WTC11 (cell line): ENCODE results near the gene EBI3. TPM values are rescaled to one million over a fixed set of nuclear protein-coding genes. Genes with fewer than 3 reads are reported as not detected.

Experiments used
- ATAC-seq: fragments of 200-7000 bp; cut with Tn5 transposase; 2 replicates; pipeline ENCODE4 v1.10.0; 2021; ENCODE audit warnings: mild to moderate bottlenecking, moderate library complexity
- CTCF ChIA-PET: fragments of 300-600 bp; sonication (Branson Sonifier 250); formaldehyde crosslinking; loops from one replicate; lab custom pipeline; 2021; ENCODE audit warnings: antibody characterized with exemption; lab: Charles Lee
- POLR2A ChIA-PET: fragments of 350-600 bp; sonication (Branson Sonifier 250); formaldehyde crosslinking; loops from one replicate; lab custom pipeline; 2021; ENCODE audit warnings: antibody characterized with exemption; lab: Charles Lee
- DNase-seq: peaks from one replicate; pipeline ENCODE4 v3.0.0; 2021; ENCODE audit warnings: low spot score
- H3K27ac Mint-ChIP-seq: 2 replicates; pipeline ENCODE4 v1.8.0; 2021; ENCODE audit warnings: mixed read lengths
- H3K27me3 Mint-ChIP-seq: 2 replicates; pipeline ENCODE4 v1.8.0; 2021; ENCODE audit warnings: low read depth, mild to moderate bottlenecking, moderate library complexity, mixed read lengths
- H3K36me3 Mint-ChIP-seq: 2 replicates; pipeline ENCODE4 v1.8.0; 2021; ENCODE audit warnings: mixed read lengths
- H3K4me1 Mint-ChIP-seq: 2 replicates; pipeline ENCODE4 v1.8.0; 2022; ENCODE audit warnings: mixed read lengths
- H3K4me3 Mint-ChIP-seq: 2 replicates; pipeline ENCODE4 v1.8.0; 2021; ENCODE audit warnings: mild to moderate bottlenecking, moderate library complexity, mixed read lengths
- H3K9me3 Mint-ChIP-seq: 2 replicates; pipeline ENCODE4 v1.8.0; 2021; ENCODE audit warnings: mixed read lengths
- CBFB ChIP-seq: sonication (generic); formaldehyde crosslinking; IDR thresholded peaks from 2 replicates; pipeline ENCODE4 v1.8.1; 2022; ENCODE audit warnings: mild to moderate bottlenecking, low read depth, missing genetic modification reagents
- CREM ChIP-seq: sonication (generic); formaldehyde crosslinking; IDR thresholded peaks from 2 replicates; pipeline ENCODE4 v1.8.1; 2022; ENCODE audit warnings: mild to moderate bottlenecking, missing genetic modification reagents, moderate library complexity
- E2F5 ChIP-seq: sonication (generic); formaldehyde crosslinking; IDR thresholded peaks from 2 replicates; pipeline ENCODE4 v1.8.1; 2022; ENCODE audit warnings: mild to moderate bottlenecking, moderate library complexity, missing genetic modification reagents
- ELF4 ChIP-seq: sonication (generic); formaldehyde crosslinking; IDR thresholded peaks from 2 replicates; pipeline ENCODE4 v1.8.1; 2022; ENCODE audit warnings: low read depth, mild to moderate bottlenecking, moderate library complexity, missing genetic modification reagents
- FOXK1 ChIP-seq: sonication (generic); formaldehyde crosslinking; IDR thresholded peaks from 2 replicates; pipeline ENCODE4 v1.8.0; 2022; ENCODE audit warnings: mild to moderate bottlenecking, moderate library complexity, missing genetic modification reagents
- GRHL2 ChIP-seq: fragments of 250-450 bp; sonication (Bioruptor Pico); IDR thresholded peaks from 2 replicates; pipeline ENCODE4 v1.8.0; 2022; ENCODE audit warnings: mild to moderate bottlenecking, moderate library complexity; ENCODE audit not compliant: insufficient replicate concordance, severe bottlenecking
- HMGA2 ChIP-seq: fragments of 250-450 bp; sonication (Bioruptor Pico); IDR thresholded peaks from 2 replicates; pipeline ENCODE4 v1.4.0; 2021; ENCODE audit warnings: mild to moderate bottlenecking, moderate library complexity
- NFYB ChIP-seq: sonication (generic); formaldehyde crosslinking; conservative IDR thresholded peaks from 2 replicates; pipeline ENCODE4 v1.8.0; 2022; ENCODE audit warnings: low read depth, missing genetic modification reagents
- NR1H2 ChIP-seq: sonication (generic); formaldehyde crosslinking; IDR thresholded peaks from 2 replicates; pipeline ENCODE4 v1.9.0; 2021; ENCODE audit warnings: mild to moderate bottlenecking, moderate library complexity, missing genetic modification reagents
- RELA ChIP-seq: sonication (generic); formaldehyde crosslinking; IDR thresholded peaks from 2 replicates; pipeline ENCODE4 v1.8.1; 2022; ENCODE audit warnings: missing genetic modification reagents, mild to moderate bottlenecking, borderline replicate concordance
- RORB ChIP-seq: fragments of 250-450 bp; sonication (Bioruptor Pico); IDR thresholded peaks from 2 replicates; pipeline ENCODE4 v1.9.0; 2021; ENCODE audit warnings: mild to moderate bottlenecking
- SOX15 ChIP-seq: fragments of 250-450 bp; sonication (Bioruptor Pico); IDR thresholded peaks from 2 replicates; pipeline ENCODE4 v1.9.0; 2021; ENCODE audit warnings: mild to moderate bottlenecking
- TCF7 ChIP-seq: sonication (generic); formaldehyde crosslinking; IDR thresholded peaks from 2 replicates; pipeline ENCODE4 v1.8.0; 2022; ENCODE audit warnings: mild to moderate bottlenecking, low read depth, missing genetic modification reagents, moderate library complexity
- USF1 ChIP-seq: sonication (generic); formaldehyde crosslinking; IDR thresholded peaks from 2 replicates; pipeline ENCODE4 v1.8.0; 2022; ENCODE audit warnings: mild to moderate bottlenecking, missing genetic modification reagents
- ZNF416 ChIP-seq: fragments of 250-450 bp; sonication (Bioruptor Pico); IDR thresholded peaks from 2 replicates; pipeline ENCODE4 v1.9.0; 2021; ENCODE audit warnings: mild to moderate bottlenecking, inconsistent platforms
- total RNA-seq: library from RNA; stranded (reverse); gene quantifications from 3 replicates; pipeline ENCODE4 v1.2.3, GENCODE V29; 2021
- TF ChIP-seq, protein P1 (sequence below): sonication (generic); formaldehyde crosslinking; IDR thresholded peaks from 2 replicates; pipeline ENCODE4 v1.8.1; 2023; ENCODE audit warnings: mild to moderate bottlenecking, missing genetic modification reagents, moderate library complexity
- TF ChIP-seq, protein P2 (sequence below): sonication (generic); formaldehyde crosslinking; conservative IDR thresholded peaks from 2 replicates; pipeline ENCODE4 v1.8.1; 2023; ENCODE audit warnings: mild to moderate bottlenecking, low read depth, missing genetic modification reagents, moderate library complexity
- TF ChIP-seq, protein P3 (sequence below): sonication (generic); formaldehyde crosslinking; IDR thresholded peaks from 2 replicates; pipeline ENCODE4 v1.8.1; 2022; ENCODE audit warnings: low read depth, mild to moderate bottlenecking, moderate library complexity, missing genetic modification reagents, borderline replicate concordance
- TF ChIP-seq, protein P4 (sequence below): fragments of 250-450 bp; sonication (Bioruptor Pico); conservative IDR thresholded peaks from 2 replicates; pipeline ENCODE4 v1.9.0; 2021; ENCODE audit warnings: mild to moderate bottlenecking
- TF ChIP-seq, protein P5 (sequence below): sonication (generic); formaldehyde crosslinking; IDR thresholded peaks from 2 replicates; pipeline ENCODE4 v1.8.0; 2022; ENCODE audit warnings: missing genetic modification reagents

The EBI3 gene
- total RNA-seq, 1 experiment from 2014 or later: 0.81 TPM

- ATAC-seq: no peak
- peaks cover 3% of the 10 kb centered on the region; the same call in 1 of the 2 replicates for H3K4me1 Mint-ChIP-seq
Observed at GRCh38 chr19:4213116-4213515, 16.2 kb upstream of the EBI3 start.

DNA sequence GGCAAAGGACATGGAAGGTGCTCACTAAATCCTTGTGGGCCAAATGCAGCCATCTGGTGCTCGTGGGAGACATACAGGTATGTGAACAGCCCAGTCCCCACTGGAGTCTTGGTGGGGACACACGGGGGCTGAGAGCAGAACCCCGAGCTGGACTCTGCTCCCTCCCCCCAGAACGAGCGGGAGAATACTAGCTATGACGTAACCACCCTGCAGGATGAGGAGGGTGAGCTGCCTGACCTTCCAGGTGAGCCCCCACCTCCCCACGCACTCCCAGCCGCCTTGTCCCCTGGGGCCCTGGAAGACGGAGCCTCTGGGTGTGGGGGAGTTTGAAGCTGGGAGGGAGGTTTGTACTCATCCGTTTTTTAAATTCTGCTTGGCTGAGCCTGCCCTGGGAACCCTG is 13.5 kb upstream of the EBI3 start:
- H3K27ac Mint-ChIP-seq: no peak overlapping the region
- no peaks in the 10 kb centered on the region for H3K27me3 Mint-ChIP-seq
- CTCF ChIA-PET: no interaction called here
- peaks cover 7% of the 10 kb centered on the region for H3K36me3 Mint-ChIP-seq
- no peak for DNase-seq
- no peak overlapping the region for H3K4me3 Mint-ChIP-seq
- H3K4me1 Mint-ChIP-seq: no peaks in the 10 kb centered on the region
- H3K9me3 Mint-ChIP-seq: peaks cover 8% of the 10 kb centered on the region
- ATAC-seq: no peak
- POLR2A ChIA-PET: no interaction called here
- no peak for TF ChIP-seq RELA (CRISPR knock-in tag)
- no peak for TF ChIP-seq RORB (CRISPR knock-in tag)
- no peak for TF ChIP-seq TCF7 (CRISPR knock-in tag)
- no peak for TF ChIP-seq CREM (CRISPR knock-in tag)
- no peak for TF ChIP-seq ELF4 (CRISPR knock-in tag)
- TF ChIP-seq HMGA2 (CRISPR knock-in tag): no peak
- TF ChIP-seq, protein P1, sequence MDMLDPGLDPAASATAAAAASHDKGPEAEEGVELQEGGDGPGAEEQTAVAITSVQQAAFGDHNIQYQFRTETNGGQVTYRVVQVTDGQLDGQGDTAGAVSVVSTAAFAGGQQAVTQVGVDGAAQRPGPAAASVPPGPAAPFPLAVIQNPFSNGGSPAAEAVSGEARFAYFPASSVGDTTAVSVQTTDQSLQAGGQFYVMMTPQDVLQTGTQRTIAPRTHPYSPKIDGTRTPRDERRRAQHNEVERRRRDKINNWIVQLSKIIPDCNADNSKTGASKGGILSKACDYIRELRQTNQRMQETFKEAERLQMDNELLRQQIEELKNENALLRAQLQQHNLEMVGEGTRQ (CRISPR knock-in tag): no peak
- TF ChIP-seq, protein P2, sequence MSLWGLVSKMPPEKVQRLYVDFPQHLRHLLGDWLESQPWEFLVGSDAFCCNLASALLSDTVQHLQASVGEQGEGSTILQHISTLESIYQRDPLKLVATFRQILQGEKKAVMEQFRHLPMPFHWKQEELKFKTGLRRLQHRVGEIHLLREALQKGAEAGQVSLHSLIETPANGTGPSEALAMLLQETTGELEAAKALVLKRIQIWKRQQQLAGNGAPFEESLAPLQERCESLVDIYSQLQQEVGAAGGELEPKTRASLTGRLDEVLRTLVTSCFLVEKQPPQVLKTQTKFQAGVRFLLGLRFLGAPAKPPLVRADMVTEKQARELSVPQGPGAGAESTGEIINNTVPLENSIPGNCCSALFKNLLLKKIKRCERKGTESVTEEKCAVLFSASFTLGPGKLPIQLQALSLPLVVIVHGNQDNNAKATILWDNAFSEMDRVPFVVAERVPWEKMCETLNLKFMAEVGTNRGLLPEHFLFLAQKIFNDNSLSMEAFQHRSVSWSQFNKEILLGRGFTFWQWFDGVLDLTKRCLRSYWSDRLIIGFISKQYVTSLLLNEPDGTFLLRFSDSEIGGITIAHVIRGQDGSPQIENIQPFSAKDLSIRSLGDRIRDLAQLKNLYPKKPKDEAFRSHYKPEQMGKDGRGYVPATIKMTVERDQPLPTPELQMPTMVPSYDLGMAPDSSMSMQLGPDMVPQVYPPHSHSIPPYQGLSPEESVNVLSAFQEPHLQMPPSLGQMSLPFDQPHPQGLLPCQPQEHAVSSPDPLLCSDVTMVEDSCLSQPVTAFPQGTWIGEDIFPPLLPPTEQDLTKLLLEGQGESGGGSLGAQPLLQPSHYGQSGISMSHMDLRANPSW (CRISPR knock-in tag): no peak
- no peak for TF ChIP-seq CBFB (CRISPR knock-in tag)
- no peak for TF ChIP-seq GRHL2 (CRISPR knock-in tag)
- no peak for TF ChIP-seq NR1H2 (CRISPR knock-in tag)
- TF ChIP-seq, protein P3, sequence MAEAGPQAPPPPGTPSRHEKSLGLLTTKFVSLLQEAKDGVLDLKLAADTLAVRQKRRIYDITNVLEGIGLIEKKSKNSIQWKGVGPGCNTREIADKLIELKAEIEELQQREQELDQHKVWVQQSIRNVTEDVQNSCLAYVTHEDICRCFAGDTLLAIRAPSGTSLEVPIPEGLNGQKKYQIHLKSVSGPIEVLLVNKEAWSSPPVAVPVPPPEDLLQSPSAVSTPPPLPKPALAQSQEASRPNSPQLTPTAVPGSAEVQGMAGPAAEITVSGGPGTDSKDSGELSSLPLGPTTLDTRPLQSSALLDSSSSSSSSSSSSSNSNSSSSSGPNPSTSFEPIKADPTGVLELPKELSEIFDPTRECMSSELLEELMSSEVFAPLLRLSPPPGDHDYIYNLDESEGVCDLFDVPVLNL (CRISPR knock-in tag): no peak
- TF ChIP-seq NFYB (CRISPR knock-in tag): no peak
- no peak for TF ChIP-seq SOX15 (CRISPR knock-in tag)
- no peak for TF ChIP-seq E2F5 (CRISPR knock-in tag)

More at GRCh38 chr19:4213116-4213515, 16.2 kb upstream of the EBI3 start:
- H3K27me3 Mint-ChIP-seq: no peaks in the 10 kb centered on the region
- H3K27ac Mint-ChIP-seq: no peak overlapping the region
- no peak for DNase-seq
- no peak overlapping the region for H3K4me3 Mint-ChIP-seq
- TF ChIP-seq, protein P4, sequence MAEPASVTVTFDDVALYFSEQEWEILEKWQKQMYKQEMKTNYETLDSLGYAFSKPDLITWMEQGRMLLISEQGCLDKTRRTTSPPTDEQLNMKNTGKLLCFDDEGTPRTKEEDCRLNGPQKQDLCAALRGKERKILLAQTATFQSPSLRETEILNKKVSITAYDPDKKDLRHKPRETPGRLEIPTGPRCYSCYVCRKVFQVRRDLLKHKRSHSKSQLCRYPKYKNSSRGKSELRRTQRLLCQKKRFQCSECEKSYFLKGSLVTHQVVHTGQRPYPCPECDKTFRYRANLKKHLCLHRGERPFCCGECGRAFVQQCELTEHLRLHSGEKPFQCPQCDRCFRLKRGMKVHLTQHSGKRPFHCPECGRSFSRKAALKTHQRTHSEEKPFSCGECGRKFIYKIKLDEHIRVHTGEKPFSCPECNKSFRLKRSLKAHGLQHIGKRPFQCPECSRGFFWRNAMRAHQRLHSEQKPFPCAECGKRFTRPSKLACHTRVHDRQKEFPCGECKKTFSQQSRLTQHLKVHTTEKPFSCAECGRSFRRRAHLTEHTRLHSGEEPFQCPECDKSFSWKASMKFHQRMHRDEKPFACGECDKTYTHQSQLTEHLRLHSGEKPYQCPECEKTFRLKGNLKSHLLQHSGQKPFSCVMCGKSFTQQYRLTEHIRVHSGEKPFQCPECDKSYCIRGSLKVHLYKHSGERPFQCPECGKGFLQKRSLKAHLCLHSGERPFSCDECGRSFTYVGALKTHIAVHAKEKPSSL (CRISPR knock-in tag): no peak
- TF ChIP-seq ZNF416 (CRISPR knock-in tag) (no peak), USF1 (CRISPR knock-in tag) (no peak), FOXK1 (CRISPR knock-in tag) (no peak)
- TF ChIP-seq, protein P5, sequence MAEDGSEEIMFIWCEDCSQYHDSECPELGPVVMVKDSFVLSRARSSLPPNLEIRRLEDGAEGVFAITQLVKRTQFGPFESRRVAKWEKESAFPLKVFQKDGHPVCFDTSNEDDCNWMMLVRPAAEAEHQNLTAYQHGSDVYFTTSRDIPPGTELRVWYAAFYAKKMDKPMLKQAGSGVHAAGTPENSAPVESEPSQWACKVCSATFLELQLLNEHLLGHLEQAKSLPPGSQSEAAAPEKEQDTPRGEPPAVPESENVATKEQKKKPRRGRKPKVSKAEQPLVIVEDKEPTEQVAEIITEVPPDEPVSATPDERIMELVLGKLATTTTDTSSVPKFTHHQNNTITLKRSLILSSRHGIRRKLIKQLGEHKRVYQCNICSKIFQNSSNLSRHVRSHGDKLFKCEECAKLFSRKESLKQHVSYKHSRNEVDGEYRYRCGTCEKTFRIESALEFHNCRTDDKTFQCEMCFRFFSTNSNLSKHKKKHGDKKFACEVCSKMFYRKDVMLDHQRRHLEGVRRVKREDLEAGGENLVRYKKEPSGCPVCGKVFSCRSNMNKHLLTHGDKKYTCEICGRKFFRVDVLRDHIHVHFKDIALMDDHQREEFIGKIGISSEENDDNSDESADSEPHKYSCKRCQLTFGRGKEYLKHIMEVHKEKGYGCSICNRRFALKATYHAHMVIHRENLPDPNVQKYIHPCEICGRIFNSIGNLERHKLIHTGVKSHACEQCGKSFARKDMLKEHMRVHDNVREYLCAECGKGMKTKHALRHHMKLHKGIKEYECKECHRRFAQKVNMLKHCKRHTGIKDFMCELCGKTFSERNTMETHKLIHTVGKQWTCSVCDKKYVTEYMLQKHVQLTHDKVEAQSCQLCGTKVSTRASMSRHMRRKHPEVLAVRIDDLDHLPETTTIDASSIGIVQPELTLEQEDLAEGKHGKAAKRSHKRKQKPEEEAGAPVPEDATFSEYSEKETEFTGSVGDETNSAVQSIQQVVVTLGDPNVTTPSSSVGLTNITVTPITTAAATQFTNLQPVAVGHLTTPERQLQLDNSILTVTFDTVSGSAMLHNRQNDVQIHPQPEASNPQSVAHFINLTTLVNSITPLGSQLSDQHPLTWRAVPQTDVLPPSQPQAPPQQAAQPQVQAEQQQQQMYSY (CRISPR knock-in tag): no peak
- peaks cover 8% of the 10 kb centered on the region for H3K9me3 Mint-ChIP-seq
- peaks cover 7% of the 10 kb centered on the region for H3K36me3 Mint-ChIP-seq
- ChIA-PET POLR2A (no interaction called here), CTCF (interaction anchor here (0.7 kb wide), 1 partner anchor 12 kb away, joined by 3 read pairs; no protein-coding TSS in a partner anchor)
